K562 (cell line): Measurements from ENCODE around the gene MOB3C. TPM values are rescaled to one million over a fixed set of nuclear protein-coding genes. Genes with fewer than 3 reads are reported as not detected.

ENCODE experiments used
- ASH1L ChIP-seq: fragments of 450-650 bp; IDR thresholded peaks from 2 replicates; pipeline ENCODE4 v1.6.1; 2018; ENCODE audit warnings: borderline replicate concordance, mild to moderate bottlenecking, low read depth; ENCODE audit not compliant: partially characterized antibody
- ATF2 ChIP-seq: sonication (generic); formaldehyde crosslinking; IDR thresholded peaks from 2 replicates; pipeline ENCODE4 v1.8.1; 2022; ENCODE audit warnings: missing genetic modification reagents
- BCOR ChIP-seq: fragments of 450-650 bp; IDR thresholded peaks from 2 replicates; pipeline ENCODE4 v1.6.1; 2016
- BRD9 ChIP-seq: fragments of 450-650 bp; IDR thresholded peaks from 2 replicates; pipeline ENCODE4 v1.6.1; 2018; ENCODE audit warnings: low read depth; ENCODE audit not compliant: partially characterized antibody
- GABPB1 ChIP-seq: sonication (generic); formaldehyde crosslinking; IDR thresholded peaks from 2 replicates; pipeline ENCODE4 v1.8.0; 2022; ENCODE audit warnings: mild to moderate bottlenecking, missing genetic modification reagents
- LEF1 ChIP-seq: fragments of 450-650 bp; IDR thresholded peaks from 2 replicates; pipeline ENCODE4 v1.6.1; 2016; ENCODE audit warnings: mild to moderate bottlenecking
- MBD1 ChIP-seq: fragments of 250-450 bp; sonication (Bioruptor Pico); IDR thresholded peaks from 2 replicates; pipeline ENCODE4 v1.8.0; 2022; ENCODE audit warnings: inconsistent platforms
- NCOA2 ChIP-seq, 2 experiments: fragments of 450-650 bp; IDR thresholded peaks; 2 replicates each; pipeline ENCODE4 v1.6.1; 2018; ENCODE audit warnings: mild to moderate bottlenecking in 2 of 2, moderate library complexity in 1 of 2; ENCODE audit not compliant: partially characterized antibody in 2 of 2
- NR1H2 ChIP-seq: sonication (generic); formaldehyde crosslinking; IDR thresholded peaks from 2 replicates; pipeline ENCODE4 v1.4.0; 2020; ENCODE audit warnings: mild to moderate bottlenecking, missing genetic modification reagents
- PKNOX1 ChIP-seq: fragments of 450-650 bp; IDR thresholded peaks from 2 replicates; pipeline ENCODE4 v1.6.1; 2016
- PPARD ChIP-seq: fragments of 250-450 bp; sonication (Bioruptor Pico); IDR thresholded peaks from 2 replicates; pipeline ENCODE4 v1.8.0; 2022; ENCODE audit warnings: inconsistent platforms, mild to moderate bottlenecking, moderate library complexity
- SETDB1 ChIP-seq: IDR thresholded peaks from one replicate; pipeline ENCODE4 v1.6.1; 2012; ENCODE audit warnings: low read length, control low read depth, inconsistent platforms
- SMARCA4 ChIP-seq: fragments of 450-650 bp; IDR thresholded peaks from 2 replicates; pipeline ENCODE4 v1.6.1; 2016
- STAT5A ChIP-seq: IDR thresholded peaks from 2 replicates; pipeline ENCODE4 v1.6.1; 2012; ENCODE audit warnings: low read length, inconsistent platforms, borderline replicate concordance
- TAF7 ChIP-seq: fragments of 450-650 bp; IDR thresholded peaks from 2 replicates; pipeline ENCODE4 v1.6.1; 2016; ENCODE audit warnings: missing genetic modification characterization, missing compliant biosample characterization
- ZBTB2 ChIP-seq: fragments of 450-650 bp; IDR thresholded peaks from 2 replicates; pipeline ENCODE4 v1.6.1; 2016; ENCODE audit warnings: antibody characterized with exemption
- ZFP30 ChIP-seq: fragments of 250-450 bp; sonication (Bioruptor Pico); IDR thresholded peaks from 2 replicates; pipeline ENCODE4 v1.8.0; 2022; ENCODE audit warnings: moderate library complexity, mild to moderate bottlenecking, inconsistent platforms, borderline replicate concordance
- ZNF3 ChIP-seq: fragments of 250-450 bp; sonication (Bioruptor Pico); IDR thresholded peaks from 2 replicates; pipeline ENCODE4 v1.5.0; 2021; ENCODE audit warnings: mild to moderate bottlenecking, moderate library complexity
- polyA plus RNA-seq, 8 experiments: library from polyadenylated mRNA; depleted of rRNA in 4 of 8; stranded (reverse) in 5 of 8; unstranded in 3 of 8; fragments of >200 nt; fragmentation: Nextera tagmentation in 2 of 8; fragmentation: Illumina TruSeq in 1 of 8; extraction: Ambion mirVana in 2 of 8; extraction: Trizol in 1 of 8; gene quantifications; 2 replicates each; pipeline versions ENCODE4 v1.2.1 to v1.2.3, GENCODE V29; 2011 to 2014; ENCODE audit warnings: inconsistent platforms in 1 of 8, missing spikeins in 1 of 8
- total RNA-seq, 7 experiments: library from RNA; depleted of rRNA in 6 of 7; stranded (reverse); fragments of >200 nt in 6 of 7; fragmentation: Illumina TruSeq in 2 of 7; extraction: Trizol in 2 of 7; gene quantifications; 2 replicates each; pipeline versions ENCODE4 v1.2.1 to v1.2.3, GENCODE V29; 2011 to 2021; ENCODE audit warnings: low replicate concordance in 1 of 7
- TF ChIP-seq, protein P1 (sequence below): fragments of 250-450 bp; sonication (Bioruptor Pico); IDR thresholded peaks from 2 replicates; pipeline ENCODE4 v1.8.0; 2021; ENCODE audit warnings: borderline replicate concordance, mild to moderate bottlenecking, moderate library complexity; ENCODE audit not compliant: poor library complexity, severe bottlenecking
- TF ChIP-seq, protein P2 (sequence below): sonication (generic); formaldehyde crosslinking; IDR thresholded peaks from 2 replicates; pipeline ENCODE4 v1.8.0; 2022; ENCODE audit warnings: missing genetic modification reagents, mild to moderate bottlenecking, borderline replicate concordance

MOB3C gene
- total and polyA plus RNA-seq, 9 of the 15 experiments (the other 6 are each of a cell fraction or from before 2014, with no cell fraction given), result 1.0 to 7.5 (median 3.7) TPM

- TF ChIP-seq, protein P1, sequence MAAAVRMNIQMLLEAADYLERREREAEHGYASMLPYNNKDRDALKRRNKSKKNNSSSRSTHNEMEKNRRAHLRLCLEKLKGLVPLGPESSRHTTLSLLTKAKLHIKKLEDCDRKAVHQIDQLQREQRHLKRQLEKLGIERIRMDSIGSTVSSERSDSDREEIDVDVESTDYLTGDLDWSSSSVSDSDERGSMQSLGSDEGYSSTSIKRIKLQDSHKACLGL (CRISPR knock-in tag), result no peak
- no peak for TF ChIP-seq PKNOX1
- no peak for TF ChIP-seq SMARCA4
- TF ChIP-seq ZBTB2, result no peak
- no peak for TF ChIP-seq PPARD (CRISPR knock-in tag)
- 0 out of 2 replicates have a peak, but pooled peaks have one; percentile 14 for TF ChIP-seq TAF7 (tag)
- no peak for TF ChIP-seq NR1H2
- TF ChIP-seq ASH1L, result no peak
- TF ChIP-seq BCOR, result 0 out of 2 replicates have a peak, but pooled peaks have one; percentile 19
- TF ChIP-seq, protein P2, sequence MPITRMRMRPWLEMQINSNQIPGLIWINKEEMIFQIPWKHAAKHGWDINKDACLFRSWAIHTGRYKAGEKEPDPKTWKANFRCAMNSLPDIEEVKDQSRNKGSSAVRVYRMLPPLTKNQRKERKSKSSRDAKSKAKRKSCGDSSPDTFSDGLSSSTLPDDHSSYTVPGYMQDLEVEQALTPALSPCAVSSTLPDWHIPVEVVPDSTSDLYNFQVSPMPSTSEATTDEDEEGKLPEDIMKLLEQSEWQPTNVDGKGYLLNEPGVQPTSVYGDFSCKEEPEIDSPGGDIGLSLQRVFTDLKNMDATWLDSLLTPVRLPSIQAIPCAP (CRISPR knock-in tag), result no peak
- no peak for TF ChIP-seq BRD9
- no peak for TF ChIP-seq ATF2 (CRISPR knock-in tag)
- TF ChIP-seq SETDB1, result no peak
- TF ChIP-seq ZFP30 (CRISPR knock-in tag), result no peak
- TF ChIP-seq MBD1 (CRISPR knock-in tag), result no peak
- TF ChIP-seq LEF1, result no peak
- TF ChIP-seq ZNF3, result no peak
- no peak for TF ChIP-seq STAT5A
- TF ChIP-seq GABPB1, result peak; percentile 52; the same call in 1 of the 2 replicates
- no peak for TF ChIP-seq NCOA2 (IDR thresholded peaks at IDR 0.05; ENCODE audit: partially characterized antibody in 2 of 2)
These were observed at the start of gene MOB3C (continued) for GRCh38 chr1:46616277-46617107.
